Heart left ventricle (tissue), 16 donors: ENCODE results near the gene UBE2B. TPM values are rescaled to one million over a fixed set of nuclear protein-coding genes. Genes with fewer than 3 reads are reported as not detected.

Source experiments
- ATAC-seq, 4 donors: fragments of 200-7000 bp; cut with Tn5 transposase; one replicate each; pipeline ENCODE4 v1.9.1; 2020 to 2022; ENCODE audit warnings: moderate library complexity in 4 of 4, mild to moderate bottlenecking in 3 of 4, moderate number of reproducible peaks in 1 of 4
- DNase-seq, 5 donors: peaks; one replicate each; pipeline ENCODE4 v3.0.0-alpha.2; 2020
- H3K27ac ChIP-seq, 12 donors: fragments of 200-600 bp; sonication (generic) in 4 of 12; one replicate each; pipeline versions ENCODE4 v1.5.0 to v1.8.0; 2016 to 2022; ENCODE audit warnings: mild to moderate bottlenecking in 2 of 12
- H3K27me3 ChIP-seq, 9 donors: fragments of 200-600 bp; sonication (generic) in 2 of 9; one replicate each; pipeline versions ENCODE4 v1.5.1 to v1.8.0; 2016 to 2022; ENCODE audit warnings: mild to moderate bottlenecking in 3 of 9
- H3K36me3 ChIP-seq, 9 donors: fragments of 200-600 bp; sonication (generic) in 2 of 9; one replicate each; pipeline versions ENCODE4 v1.5.0 to v1.8.0; 2018 to 2022; ENCODE audit warnings: mild to moderate bottlenecking in 2 of 9
- H3K4me1 ChIP-seq, 12 donors: fragments of 200-600 bp; sonication (generic) in 4 of 12; one replicate each; pipeline versions ENCODE4 v1.5.0 to v1.8.0; 2016 to 2022; ENCODE audit warnings: mild to moderate bottlenecking in 3 of 12
- H3K4me3 ChIP-seq, 12 donors: fragments of 200-600 bp; sonication (generic) in 4 of 12; one replicate each; pipeline versions ENCODE4 v1.5.0 to v1.8.0; 2017 to 2022; ENCODE audit warnings: mild to moderate bottlenecking in 9 of 12, moderate library complexity in 4 of 12
- H3K9me3 ChIP-seq, 12 donors: fragments of 200-600 bp; sonication (generic) in 4 of 12; one replicate each; pipeline versions ENCODE4 v1.5.0 to v1.8.0; 2016 to 2022; ENCODE audit warnings: mild to moderate bottlenecking in 1 of 12
- CTCF ChIP-seq, 12 donors: fragments of 200-600 bp; sonication (generic) in 4 of 12; IDR thresholded peaks; one replicate each; pipeline versions ENCODE4 v1.5.0 to v1.8.0; 2018 to 2022; ENCODE audit warnings: antibody characterized with exemption in 12 of 12, mild to moderate bottlenecking in 5 of 12
- POLR2A ChIP-seq, 2 donors: fragments of 450-650 bp; IDR thresholded peaks; one replicate each; pipeline ENCODE4 v1.6.1; 2017; ENCODE audit warnings: antibody characterized with exemption in 2 of 2, mild to moderate bottlenecking in 2 of 2, moderate library complexity in 2 of 2
- WGBS, 4 donors: extraction: QIAGEN DNeasy Blood & Tissue Kit in 2 of 4; methylation state at CpG; one replicate each; pipeline versions ENCODE4 v1.1.5 to v1.1.7; 2013 to 2018; 5-methylcytosine and 5-hydroxymethylcytosine counted together
- intact Hi-C, 10 donors: fragments of 100-400 bp; cut with DNase I; formaldehyde crosslinking; loops; one replicate each; pipeline versions ENCODE4 v1.11.1 to v1.14.2; 2022
- polyA plus RNA-seq, 2 donors: library from polyadenylated mRNA; stranded (reverse); fragments of 200-250 nt; gene quantifications; one replicate each; pipeline ENCODE4 v1.2.3, GENCODE V29; 2013
- total RNA-seq, 9 donors: library from RNA; depleted of rRNA in 2 of 9; stranded (reverse); fragments of >200 nt in 2 of 9; fragmentation: NEBNext Ultra II Directional in 3 of 9; extraction: Animal tissue kit (Norgen Biotek cat#: 25700) in 3 of 9; gene quantifications; one replicate each; pipeline versions ENCODE4 v1.1.0 to v1.2.4, GENCODE V29; 2016 to 2023
- donor health status: ischemic (EF 13 %, LVEDD 7.1; RV severe dilation, severe dysfunction).
- donor health status: healthy with polysubstance abuse.
- donor health status: DM: no; HTN: yes; CAD: no.
- donor health status: DM: no; HTN: no; CAD: no.
- donor health status: ischemic (EF 25% LVEDD 6.9; RV normal size, moderate dysfunction).
- donor health status: ischemic (EF 25% LVEDD 5.7; RV mildly dilated, moderate dysfunction).
- donor health status: healthy.
- donor health status: DM: yes; HTN: yes; CAD: no.
- donor health status: ischemic (EF 35%, LVEDD 5.7; RV mildly dilated, moderate dysfunction).
- donor health status: nonischemic (EF 11% LVEDD 7.7; RV severe dilation, severe dysfunction).
- donor health status: DM: yes; HTN: yes; CAD: no.
- donor health status: PGD.
- donor health status: ischemic (EF 29% LVEDD 5.4; RV normal size, mild dysfunction).
- donor health status: nonischemic (EF 23%, LVEDD 6.1; RV moderate dilation, normal function).

UBE2B gene
- total and polyA plus RNA-seq, 11 donors = 62.8 to 230 (median 188) TPM

DNA sequence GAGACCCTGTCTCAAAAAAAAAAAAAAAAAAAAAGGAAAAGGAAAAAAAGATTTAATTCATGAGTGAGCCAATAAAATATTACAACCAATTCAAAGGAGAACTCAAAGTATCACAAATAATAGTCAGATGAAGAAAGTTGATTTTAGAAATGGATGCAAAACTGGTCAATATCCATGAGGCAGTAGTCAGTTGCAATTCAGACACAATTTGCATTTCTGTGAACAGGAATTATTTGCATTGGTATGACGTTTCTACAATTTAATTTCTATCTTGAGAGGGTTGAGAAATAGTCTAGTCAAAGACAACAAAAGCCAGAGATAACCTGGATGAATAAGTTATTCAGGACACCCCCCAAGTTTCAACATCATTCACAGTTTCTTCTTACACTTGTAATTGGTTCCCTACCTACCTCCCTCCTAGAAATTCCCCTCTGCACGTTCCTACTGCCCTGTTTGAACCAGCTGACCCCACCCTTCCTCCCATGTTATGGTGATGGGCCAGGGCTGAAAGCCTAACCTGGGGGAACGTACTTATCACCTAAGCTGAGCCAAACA, 68.9 kb downstream of the UBE2B start:
- Histone ChIP-seq H3K4me1 (peaks cover 18 to 40% (median 37%) of the 10 kb centered on the region in 12 donors), H3K4me3 (no peak overlapping the region), H3K27ac (no peak overlapping the region), H3K27me3 (no peaks in the 10 kb centered on the region), H3K9me3 (no peaks in the 10 kb centered on the region), H3K36me3 (no peaks in the 10 kb centered on the region)
- DNase-seq = no peak
- intact Hi-C loops = loop anchor here in 1 of 10 donors (1.0 kb wide), 1 partner anchor 23 kb away; no protein-coding TSS in a partner anchor
- whole genome bisulfite sequencing, 4 donors = 59 to 76% (median 65%) methylated on average over 3 of the region's 3 CpGs
- no peak for ATAC-seq
- TF ChIP-seq POLR2A (IDR thresholded peaks at IDR 0.05) (no peak), CTCF (IDR thresholded peaks at IDR 0.05) (no peak)

Other genes starting within 250 kb of the UBE2B start
- 100 to 1,000 TPM; 290 to 533 (median 459) TPM for gene SKP1, start 194.6 kb upstream of the UBE2B start, total RNA-seq
- gene SKP1, start 194.6 kb upstream of the UBE2B start, polyA plus RNA-seq = 1,000 to 10,000 TPM in 1 of 2 donors, 100 to 1,000 TPM in 1; 175 to 1,085 TPM
- 100 to 1,000 TPM; 143 to 219 (median 180) TPM for gene PPP2CA, start 145.5 kb upstream of the UBE2B start, total RNA-seq
- gene PPP2CA, start 145.5 kb upstream of the UBE2B start, polyA plus RNA-seq = 100 to 1,000 TPM in 1 of 2 donors, 10 to 100 TPM in 1; 59.7 to 157 TPM
- 1 to 10 TPM; 2.6 to 8.0 (median 4.3) TPM for gene CDKL3, start 4.4 kb upstream of the UBE2B start, total RNA-seq
- gene CDKL3, start 4.4 kb upstream of the UBE2B start, polyA plus RNA-seq = 1 to 10 TPM; 3.3 to 5.1 TPM
- 10 to 100 TPM; 26.6 to 38.4 (median 32.3) TPM for gene CDKN2AIPNL, start 40.3 kb downstream of the UBE2B start, total RNA-seq
- 10 to 100 TPM; 45.1 to 87.5 TPM for gene CDKN2AIPNL, start 40.3 kb downstream of the UBE2B start, polyA plus RNA-seq
- 10 to 100 TPM; 22.8 to 54.8 (median 33.9) TPM for gene JADE2, start 154.1 kb downstream of the UBE2B start, total RNA-seq
- gene JADE2, start 154.1 kb downstream of the UBE2B start, polyA plus RNA-seq = 10 to 100 TPM in 1 of 2 donors, 1 to 10 TPM in 1; 8.3 to 17.1 TPM